DND-41 (cell line): ENCODE results near the gene CSNK1G1.

ENCODE experiments used
- ATAC-seq: fragments of 200-7000 bp; cut with Tn5 transposase; 3 replicates; pipeline ENCODE4 v1.9.1; 2021; ENCODE audit warnings: low read depth; ENCODE audit not compliant: insufficient read depth
- DNase-seq: peaks from one replicate; pipeline ENCODE4 v3.0.0-alpha.2; 2020
- H2AFZ ChIP-seq: 2 replicates; pipeline ENCODE4 v1.6.0; 2012; ENCODE audit warnings: low read depth, low read length
- H3K27ac ChIP-seq: 2 replicates; pipeline ENCODE4 v1.5.1; 2012; ENCODE audit warnings: low read length, inconsistent platforms
- H3K27me3 ChIP-seq: fragments of 200-600 bp; sonication (generic); 2 replicates; pipeline ENCODE4 v1.6.0; 2012; ENCODE audit warnings: low read length, mild to moderate bottlenecking, inconsistent platforms; ENCODE audit not compliant: insufficient read depth, poor library complexity
- H3K36me3 ChIP-seq: 2 replicates; pipeline ENCODE4 v1.5.1; 2012; ENCODE audit warnings: low read length, inconsistent platforms; ENCODE audit not compliant: insufficient read depth
- H3K4me1 ChIP-seq: 2 replicates; pipeline ENCODE4 v1.5.1; 2012; ENCODE audit warnings: mild to moderate bottlenecking, low read length; ENCODE audit not compliant: insufficient read depth
- H3K4me2 ChIP-seq: 2 replicates; pipeline ENCODE4 v1.6.0; 2012; ENCODE audit warnings: mild to moderate bottlenecking, moderate library complexity, low read length, inconsistent platforms; ENCODE audit not compliant: insufficient read depth
- H3K4me3 ChIP-seq, 2 experiments: fragments of 200-600 bp in 1 of 2; shearing (Covaris generic) in 1 of 2; 2 replicates each; pipeline ENCODE4 v1.5.1; 2012 to 2016; ENCODE audit warnings: inconsistent platforms in 2 of 2, low read length in 2 of 2, mild to moderate bottlenecking in 2 of 2, low read depth in 1 of 2, moderate library complexity in 1 of 2
- H3K79me2 ChIP-seq: 2 replicates; pipeline ENCODE4 v1.6.0; 2012; ENCODE audit warnings: low read length, inconsistent platforms; ENCODE audit not compliant: insufficient read depth
- H3K9ac ChIP-seq: 2 replicates; pipeline ENCODE4 v1.6.0; 2012; ENCODE audit warnings: low read depth, mild to moderate bottlenecking, inconsistent platforms, low read length, moderate library complexity
- H3K9me3 ChIP-seq: 2 replicates; pipeline ENCODE4 v1.5.1; 2012; ENCODE audit warnings: low read length, moderate library complexity, mild to moderate bottlenecking, inconsistent platforms; ENCODE audit not compliant: insufficient read depth, severe bottlenecking
- H4K20me1 ChIP-seq: 2 replicates; pipeline ENCODE4 v1.6.0; 2012; ENCODE audit warnings: low read length; ENCODE audit not compliant: insufficient read depth
- EZH2 ChIP-seq: IDR thresholded peaks from 3 replicates; pipeline ENCODE4 v1.6.1; 2012; ENCODE audit warnings: borderline replicate concordance, low read depth, mild to moderate bottlenecking, moderate library complexity, low read length, inconsistent platforms; ENCODE audit not compliant: severe bottlenecking
- TF ChIP-seq, protein P1 (sequence below): IDR thresholded peaks from 2 replicates; pipeline ENCODE4 v1.5.1; 2012; ENCODE audit warnings: borderline replicate concordance, low read length, moderate library complexity, mild to moderate bottlenecking; ENCODE audit not compliant: poor library complexity, severe bottlenecking; ENCODE audit errors: extremely low read depth

The CSNK1G1 gene

DNA sequence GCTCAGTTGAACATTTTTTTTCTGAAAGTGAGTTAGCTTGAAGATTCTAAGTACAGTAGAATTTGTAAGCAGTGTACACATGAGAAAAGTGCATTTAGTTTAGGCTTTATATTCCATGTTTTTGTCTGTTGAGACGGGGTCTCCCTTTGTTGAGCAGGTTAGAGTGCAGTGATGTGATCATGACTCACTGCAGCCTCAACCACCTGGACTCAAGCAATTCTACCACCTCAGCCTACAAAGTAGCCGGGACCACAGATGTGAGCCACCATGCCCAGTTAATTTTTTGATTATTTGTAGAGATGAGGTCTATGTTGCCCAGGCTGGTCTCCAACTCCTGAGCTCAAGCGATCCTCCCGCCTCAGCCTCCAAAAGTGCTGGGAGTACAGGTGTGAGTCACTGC is 5.3 kb upstream of the CSNK1G1 start:
- Histone ChIP-seq H3K4me2 (no peak overlapping the region), H3K27me3 (no peaks in the 10 kb centered on the region), H3K36me3 (peaks cover 43% of the 10 kb centered on the region), H3K79me2 (peaks cover 12% of the 10 kb centered on the region; the same call in 1 of the 2 replicates), H4K20me1 (no peaks in the 10 kb centered on the region), H2AFZ (no peak overlapping the region), H3K4me1 (peaks cover 12% of the 10 kb centered on the region), H3K4me3 (no peak overlapping the region), H3K9ac (no peak overlapping the region), H3K9me3 (no peaks in the 10 kb centered on the region), H3K27ac (no peak overlapping the region)
- TF ChIP-seq EZH2 = no peak
- no peak for ATAC-seq
- DNase-seq = no peak

DNA sequence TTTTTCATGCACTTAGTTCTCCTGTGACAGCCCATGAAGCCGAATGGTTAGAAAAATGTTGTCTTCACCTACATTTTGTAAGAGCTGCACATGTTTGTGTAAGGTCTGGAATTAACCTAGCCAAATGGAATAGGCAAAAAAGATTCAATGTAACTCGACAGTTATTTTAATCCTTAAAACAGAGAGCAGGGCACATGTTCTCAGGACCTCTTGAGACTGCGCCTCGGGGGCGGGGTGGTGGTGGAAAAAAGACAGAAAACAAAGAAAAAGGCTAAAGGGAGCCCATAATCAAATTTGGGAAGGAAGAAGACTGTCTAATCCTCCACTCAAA is 702 bp upstream of the CSNK1G1 start:
- H3K9me3 ChIP-seq = no peaks in the 10 kb centered on the region
- H3K4me3 ChIP-seq = peak overlapping the region in 1 of 2 experiments; percentile 100; a peak in 2 of 4 replicates
- H3K9ac ChIP-seq = peak overlapping the region; percentile 13
- DNase-seq = no peak
- H3K4me2 ChIP-seq = peak overlapping the region; percentile 77
- no peak for ATAC-seq
- H3K27ac ChIP-seq = 0 out of 2 replicates have a peak overlapping the region, but pooled peaks have one; percentile 61
- peaks cover 23% of the 10 kb centered on the region for H3K4me1 ChIP-seq
- peaks cover 15% of the 10 kb centered on the region for H3K36me3 ChIP-seq
- TF ChIP-seq, protein P1, sequence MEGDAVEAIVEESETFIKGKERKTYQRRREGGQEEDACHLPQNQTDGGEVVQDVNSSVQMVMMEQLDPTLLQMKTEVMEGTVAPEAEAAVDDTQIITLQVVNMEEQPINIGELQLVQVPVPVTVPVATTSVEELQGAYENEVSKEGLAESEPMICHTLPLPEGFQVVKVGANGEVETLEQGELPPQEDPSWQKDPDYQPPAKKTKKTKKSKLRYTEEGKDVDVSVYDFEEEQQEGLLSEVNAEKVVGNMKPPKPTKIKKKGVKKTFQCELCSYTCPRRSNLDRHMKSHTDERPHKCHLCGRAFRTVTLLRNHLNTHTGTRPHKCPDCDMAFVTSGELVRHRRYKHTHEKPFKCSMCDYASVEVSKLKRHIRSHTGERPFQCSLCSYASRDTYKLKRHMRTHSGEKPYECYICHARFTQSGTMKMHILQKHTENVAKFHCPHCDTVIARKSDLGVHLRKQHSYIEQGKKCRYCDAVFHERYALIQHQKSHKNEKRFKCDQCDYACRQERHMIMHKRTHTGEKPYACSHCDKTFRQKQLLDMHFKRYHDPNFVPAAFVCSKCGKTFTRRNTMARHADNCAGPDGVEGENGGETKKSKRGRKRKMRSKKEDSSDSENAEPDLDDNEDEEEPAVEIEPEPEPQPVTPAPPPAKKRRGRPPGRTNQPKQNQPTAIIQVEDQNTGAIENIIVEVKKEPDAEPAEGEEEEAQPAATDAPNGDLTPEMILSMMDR = no peak
- no peak for TF ChIP-seq EZH2
- H3K27me3 ChIP-seq = no peaks in the 10 kb centered on the region
- H3K79me2 ChIP-seq = peaks cover 39% of the 10 kb centered on the region
- H4K20me1 ChIP-seq = no peaks in the 10 kb centered on the region
- H2AFZ ChIP-seq = no peak overlapping the region

DNA sequence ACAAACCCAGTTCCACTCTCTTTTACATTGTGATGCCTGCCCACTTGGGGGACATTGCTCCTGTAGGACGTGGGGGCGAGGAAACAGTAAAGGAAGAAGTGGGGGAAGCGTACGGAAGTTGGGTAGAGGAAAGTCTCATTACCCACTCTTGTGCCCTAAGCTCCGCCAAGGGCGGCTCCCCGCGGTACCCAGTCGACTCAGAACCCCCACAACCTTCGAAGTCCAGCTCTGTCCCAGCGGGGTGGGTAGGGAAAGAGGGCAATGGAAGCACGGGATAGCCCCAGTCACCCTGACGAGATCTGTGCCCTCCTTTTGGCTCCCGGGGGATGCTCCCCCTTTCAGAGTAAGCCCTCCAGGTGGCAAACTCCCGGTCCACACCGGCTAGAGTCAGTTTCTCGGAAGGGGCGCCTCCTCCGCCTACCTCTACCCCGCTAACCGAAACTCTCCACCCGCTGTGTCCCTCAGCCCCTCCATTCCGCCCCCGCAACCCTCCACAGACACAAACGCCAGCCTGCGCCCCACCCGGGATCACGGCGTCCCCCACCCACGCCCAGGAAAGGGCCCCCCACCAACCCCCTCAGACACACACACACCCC is 527 bp downstream of the CSNK1G1 start:
- ATAC-seq = peak; percentile 44
- H3K79me2 ChIP-seq = peaks cover 43% of the 10 kb centered on the region
- DNase-seq = peak; percentile 48

DNA sequence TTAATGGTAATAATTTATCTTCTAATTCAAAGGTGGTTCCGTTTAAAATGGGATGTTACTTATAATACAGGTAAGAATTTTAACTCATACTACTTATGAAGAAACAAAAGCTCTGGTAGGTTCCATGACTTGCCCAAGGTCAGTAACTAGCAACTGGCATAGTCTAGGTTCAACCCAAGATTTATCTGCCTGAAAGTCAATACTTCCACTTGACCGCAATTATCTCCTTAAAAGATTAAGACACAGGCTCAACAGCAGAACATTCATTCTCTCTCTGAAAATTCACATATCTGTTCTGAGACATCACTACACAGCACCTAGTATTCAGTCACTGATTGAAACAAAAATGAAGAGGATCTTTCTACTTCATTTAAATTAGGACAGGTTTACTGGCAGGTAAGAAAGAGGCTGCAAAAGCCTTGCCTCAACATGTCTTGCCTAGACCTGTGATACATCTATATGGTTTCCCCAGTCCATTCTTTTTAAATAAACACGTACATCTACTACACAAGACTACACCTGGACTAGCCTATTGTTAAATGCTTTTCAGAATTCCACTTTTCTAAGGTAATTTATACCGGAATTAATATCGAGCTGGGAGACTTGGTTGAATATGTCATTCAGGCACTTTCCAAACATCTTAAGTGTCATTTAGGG is 1.2 kb downstream of the CSNK1G1 start:
- Histone ChIP-seq H3K4me3 (peak overlapping the region; percentile 78 to 100; a peak in 3 of 4 replicates), H3K27ac (peak overlapping the region; percentile 88), H3K4me1 (peaks cover 23% of the 10 kb centered on the region), H3K36me3 (peaks cover 7% of the 10 kb centered on the region; the same call in 1 of the 2 replicates), H3K79me2 (peaks cover 46% of the 10 kb centered on the region), H3K9me3 (no peaks in the 10 kb centered on the region), H3K4me2 (peak overlapping the region; percentile 77), H3K9ac (peak overlapping the region; percentile 79), H3K27me3 (no peaks in the 10 kb centered on the region), H2AFZ (peak overlapping the region; percentile 92), H4K20me1 (no peaks in the 10 kb centered on the region)
- TF ChIP-seq EZH2 = no peak
- TF ChIP-seq, protein P1 = no peak
- ATAC-seq (no peak), DNase-seq (no peak)

More for the DNA sequence above, 527 bp downstream of the CSNK1G1 start:
- Histone ChIP-seq H3K9ac (peak overlapping the region; percentile 79), H2AFZ (peak overlapping the region; percentile 92), H3K36me3 (peaks cover 7% of the 10 kb centered on the region; the same call in 1 of the 2 replicates), H4K20me1 (no peaks in the 10 kb centered on the region), H3K4me2 (peak overlapping the region; percentile 77), H3K4me1 (peaks cover 23% of the 10 kb centered on the region), H3K4me3 (peak overlapping the region; percentile 78 to 100; a peak in 3 of 4 replicates), H3K27me3 (no peaks in the 10 kb centered on the region), H3K9me3 (no peaks in the 10 kb centered on the region), H3K27ac (peak overlapping the region; percentile 88)
- TF ChIP-seq EZH2 = no peak
- TF ChIP-seq, protein P1 = no peak
